GM21717 (cell line): ENCODE results near the gene SLC6A7.
"Not testable (repeated sequence)": the region's sequence is repeated elsewhere in the genome, so short reads cannot be mapped to it uniquely, and the experiment has no call there.

ENCODE experiments used
- ATAC-seq: cut with Tn5 transposase; IDR thresholded peaks from one replicate; pipeline ENCODE4 v1.9.1; 2021; ENCODE audit warnings: mild to moderate bottlenecking, moderate library complexity; ENCODE audit not compliant: unreplicated experiment

The SLC6A7 gene

DNA sequence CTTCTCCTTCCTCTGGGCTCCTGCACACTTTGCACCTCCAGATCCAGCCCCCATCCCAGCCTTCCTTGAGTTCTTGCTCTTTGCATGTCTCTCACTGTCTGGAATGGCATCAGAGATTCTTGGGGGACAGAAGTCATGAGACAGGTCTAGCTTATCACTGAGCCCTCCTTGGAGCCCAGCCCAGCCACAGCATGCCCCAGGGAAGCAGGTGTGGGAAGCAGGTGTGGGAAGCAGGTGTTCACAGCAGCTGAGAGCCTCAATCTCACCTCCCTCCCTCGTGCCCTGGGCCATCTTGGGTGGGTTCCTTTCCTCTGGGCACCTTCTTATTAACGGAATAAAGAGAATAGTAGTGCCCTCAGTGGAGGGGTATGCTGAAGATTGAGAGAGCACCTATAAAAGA lies 27.2 kb downstream of the SLC6A7 start:
- no peak for ATAC-seq

DNA sequence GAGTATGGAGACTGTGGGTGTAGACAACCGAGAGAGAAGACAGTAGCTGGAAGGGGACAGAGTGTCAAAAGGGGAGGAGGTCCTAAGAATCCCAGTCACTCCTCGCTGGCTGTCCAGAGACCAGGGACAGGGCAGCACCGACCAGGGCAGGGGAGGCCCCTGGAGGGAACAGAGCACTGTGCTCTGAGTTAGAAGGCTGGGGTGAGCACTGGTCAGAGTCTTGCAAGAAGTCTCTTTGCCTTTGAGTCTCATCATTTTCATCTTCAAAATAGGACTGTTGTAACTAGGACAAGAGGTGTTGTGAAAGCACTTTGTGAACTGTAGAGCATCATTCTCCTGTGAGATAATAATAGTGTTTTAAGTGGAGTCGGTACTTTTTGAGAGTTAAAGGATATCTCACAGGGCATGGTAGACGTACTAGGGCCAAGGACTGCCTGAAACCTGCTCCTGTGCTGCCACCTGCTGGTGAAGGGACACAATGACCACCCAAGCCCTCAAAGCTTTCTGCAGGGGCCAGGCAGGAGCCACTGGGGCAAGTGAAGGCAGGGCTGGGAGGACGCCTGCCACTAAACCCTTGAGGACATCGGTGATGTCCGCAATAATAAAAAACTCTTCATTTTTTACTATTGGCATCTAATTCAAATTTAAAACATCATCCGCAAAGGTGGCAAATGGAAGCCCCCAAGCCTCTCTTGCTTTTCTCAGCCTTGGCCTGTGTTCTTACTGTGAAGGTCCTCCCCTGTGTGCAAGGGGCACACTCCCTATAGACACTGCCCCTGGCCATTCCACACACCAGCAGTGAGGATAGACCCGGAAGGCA lies 28.2 kb downstream of the SLC6A7 start:
- ATAC-seq: peak; percentile 82

DNA sequence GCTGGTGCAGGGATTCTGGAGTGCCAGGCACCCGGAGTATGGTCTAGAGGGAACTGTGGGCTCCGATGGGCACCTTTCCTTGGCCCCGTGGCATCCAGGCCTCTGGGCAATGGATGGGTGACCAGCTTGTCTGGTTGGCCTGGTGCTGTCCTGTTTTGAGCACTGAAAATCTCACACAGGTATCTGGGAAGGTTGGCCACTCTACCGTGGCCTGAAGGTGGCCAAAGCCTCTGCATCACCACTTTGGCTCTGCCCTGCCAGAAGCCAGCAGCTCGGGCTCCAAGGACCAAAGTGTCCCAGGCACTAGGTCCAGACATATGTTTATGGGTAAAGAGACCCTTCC lies 28.8 kb downstream of the SLC6A7 start:
- ATAC-seq: no peak

DNA sequence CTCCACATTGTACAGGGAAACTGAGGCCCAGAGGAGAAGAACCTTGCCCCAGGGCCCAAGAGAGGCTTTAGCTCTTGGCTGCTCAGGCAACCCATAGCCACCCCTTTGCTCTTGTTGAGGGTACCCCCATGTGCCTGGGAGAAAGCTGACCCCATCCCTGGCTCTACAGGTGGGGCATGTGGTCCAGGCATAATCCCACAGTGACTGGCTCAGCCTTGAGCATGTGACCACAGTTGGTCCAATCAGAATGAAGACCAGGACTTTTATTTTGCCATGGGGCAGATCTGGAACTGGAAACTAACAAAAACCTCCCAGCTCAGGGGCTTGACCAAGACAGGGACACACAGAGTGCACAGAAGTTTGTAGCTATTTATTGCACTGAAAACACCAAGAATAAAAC lies 29.3 kb downstream of the SLC6A7 start:
- no peak for ATAC-seq

DNA sequence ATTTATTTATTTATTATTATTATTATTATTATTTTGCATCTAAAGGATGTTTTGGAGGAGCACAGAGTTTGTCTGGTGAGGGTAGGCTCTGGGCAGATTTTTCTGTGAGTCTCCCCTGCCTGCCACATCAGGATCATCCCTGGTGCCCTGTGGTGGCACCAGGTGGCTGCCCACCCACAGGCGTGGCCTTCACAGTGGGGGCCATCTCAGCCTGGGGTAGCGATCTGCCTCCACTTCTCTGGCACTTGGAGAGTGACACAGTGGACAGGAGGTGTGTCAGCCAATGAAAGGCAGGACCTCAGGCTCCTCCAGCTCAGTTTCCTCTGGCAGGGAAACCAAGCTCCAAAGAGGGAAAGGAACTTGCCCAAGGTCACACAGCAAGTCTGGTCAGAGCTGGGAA lies 30.0 kb downstream of the SLC6A7 start:
- no peak for ATAC-seq

- no peak for ATAC-seq
Measured at GRCh38 chr5:150221471-150221870, 31.6 kb downstream of the SLC6A7 start.

DNA sequence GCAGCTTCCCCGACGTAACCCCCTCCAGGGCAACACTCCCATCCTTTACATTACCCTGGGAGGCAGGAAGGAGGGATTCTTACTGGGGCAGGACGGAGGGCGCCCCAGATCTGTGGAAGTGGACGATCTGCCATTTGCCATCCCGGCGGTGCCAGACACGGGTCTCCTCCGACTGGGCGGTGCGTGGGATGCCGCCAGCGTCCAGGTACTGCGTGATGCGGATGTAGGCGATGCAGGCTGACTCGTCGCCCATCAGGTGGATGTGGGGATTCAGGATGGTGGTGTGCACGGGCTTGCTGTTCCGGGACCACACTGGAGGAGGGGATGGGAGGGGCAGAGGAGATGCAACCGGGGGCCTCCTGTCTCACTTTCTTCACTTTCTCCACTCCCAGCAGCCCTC lies 33.0 kb downstream of the SLC6A7 start:
- ATAC-seq: no peak

DNA sequence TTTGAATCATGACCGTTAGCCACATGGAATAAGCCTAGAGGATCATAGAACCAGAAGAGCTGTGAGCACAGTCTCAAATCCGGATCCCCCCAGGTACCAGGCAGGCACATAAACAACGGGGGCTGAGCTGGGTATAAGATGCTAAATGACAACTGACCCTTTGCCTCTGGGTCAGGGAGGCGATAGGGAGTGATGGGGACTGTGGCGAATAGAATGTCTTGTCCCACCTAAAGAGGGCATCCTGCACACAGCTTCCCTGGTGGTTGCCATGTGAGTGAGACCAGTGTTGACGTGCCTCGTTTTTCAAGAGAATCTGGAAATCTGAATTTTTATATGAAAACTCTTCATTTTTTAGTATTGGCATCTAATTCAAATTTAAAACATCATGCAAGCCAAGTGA lies 33.6 kb downstream of the SLC6A7 start:
- ATAC-seq: no peak

DNA sequence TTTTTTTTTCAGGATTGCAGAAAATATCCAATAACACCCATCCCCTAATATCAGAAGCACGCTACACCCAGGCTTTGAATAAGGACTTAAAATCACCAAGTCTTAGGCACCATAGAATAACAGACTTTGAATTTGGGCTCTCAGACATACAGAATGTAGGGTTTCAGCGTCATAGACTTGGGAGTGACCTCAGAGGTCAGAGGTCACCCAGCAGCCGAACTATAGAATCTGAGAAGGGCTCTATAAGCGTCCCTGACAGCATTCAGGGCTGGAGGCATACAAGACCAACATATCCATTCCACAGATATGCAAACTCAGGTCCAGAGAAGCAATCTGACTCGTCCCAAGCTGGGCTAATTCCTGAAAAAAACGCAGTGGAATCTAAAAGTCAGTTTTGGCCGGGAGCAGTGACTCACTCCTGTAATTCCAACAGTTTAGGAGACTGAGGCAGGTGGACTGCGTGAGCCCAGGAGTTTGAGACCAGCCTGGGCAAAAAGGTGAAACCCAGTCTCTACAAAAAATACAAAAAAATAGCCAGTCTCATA lies 34.7 kb downstream of the SLC6A7 start:
- ATAC-seq: no peak

DNA sequence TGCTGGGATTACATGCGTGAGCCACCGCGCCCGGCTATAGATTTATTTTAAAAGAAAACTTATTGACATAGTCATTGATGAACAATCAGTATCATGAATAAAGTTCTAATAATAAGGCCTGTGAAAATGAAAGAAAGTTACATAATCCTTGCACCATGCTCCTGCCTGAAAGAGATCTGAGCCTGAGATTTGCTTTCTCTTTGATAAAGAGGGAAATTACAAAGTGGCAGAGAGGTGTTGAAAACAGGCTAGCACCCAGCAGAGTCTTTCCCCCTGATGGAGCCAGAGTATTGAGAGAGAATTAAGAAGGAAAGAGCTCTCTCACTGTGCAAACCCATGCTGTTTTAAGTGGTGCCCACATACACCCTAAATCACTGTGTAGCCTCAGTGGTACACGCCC lies 37.2 kb downstream of the SLC6A7 start:
- no peak for ATAC-seq

- no peak for ATAC-seq
Measured at GRCh38 chr5:150227606-150228273, 37.9 kb downstream of the SLC6A7 start.

- ATAC-seq: no peak
Measured at GRCh38 chr5:150229571-150229970, 39.7 kb downstream of the SLC6A7 start.

- ATAC-seq: no peak
Measured at GRCh38 chr5:150230842-150231241, 41.0 kb downstream of the SLC6A7 start.

- not testable (repeated sequence) for ATAC-seq
Measured at GRCh38 chr5:150233706-150234105, 43.8 kb downstream of the SLC6A7 start.

- no peak for ATAC-seq
Measured at GRCh38 chr5:150234576-150235499, 45.0 kb downstream of the SLC6A7 start.

GRCh38 chr5:150235500-150235854 lies 45.6 kb downstream of the SLC6A7 start:
- no peak for ATAC-seq

GRCh38 chr5:150236313-150236712 lies 46.5 kb downstream of the SLC6A7 start:
- ATAC-seq: no peak

DNA sequence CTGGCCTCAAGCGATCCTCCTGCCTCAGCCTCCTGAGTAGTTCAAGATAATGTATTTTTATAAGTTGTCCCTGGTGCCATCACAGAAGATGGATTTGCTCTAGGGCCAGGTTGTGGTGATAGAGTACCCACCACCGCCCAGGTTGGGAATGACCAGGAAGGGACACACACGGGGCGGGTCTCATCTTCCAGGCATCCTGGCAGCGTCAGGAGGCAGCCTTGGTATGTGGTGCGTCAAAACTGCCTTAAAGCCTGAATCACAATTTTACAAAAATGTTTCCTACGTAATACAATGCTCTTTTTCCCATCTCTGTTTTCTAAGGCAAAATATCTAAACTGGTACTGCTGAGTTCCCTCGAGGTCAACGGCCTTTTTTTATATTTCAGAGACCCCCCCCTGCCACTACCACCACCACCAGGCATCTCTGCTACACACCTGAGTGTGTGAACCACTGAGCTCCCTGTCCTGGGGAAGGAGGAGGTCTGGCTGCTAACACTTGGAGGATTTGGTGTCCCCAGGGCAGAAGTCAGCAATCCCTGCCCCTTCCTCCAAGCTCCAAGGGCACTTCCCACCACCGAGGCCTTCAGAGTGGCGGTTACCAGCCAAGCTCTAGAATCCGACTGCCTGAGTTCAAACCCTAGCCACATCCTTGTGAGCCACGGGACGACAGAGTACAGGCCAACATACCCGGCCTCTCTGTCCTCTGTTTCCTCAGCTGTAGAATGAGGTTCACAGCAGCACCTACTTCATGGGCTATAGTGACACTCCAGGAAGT lies 47.3 kb downstream of the SLC6A7 start:
- ATAC-seq: no peak

DNA sequence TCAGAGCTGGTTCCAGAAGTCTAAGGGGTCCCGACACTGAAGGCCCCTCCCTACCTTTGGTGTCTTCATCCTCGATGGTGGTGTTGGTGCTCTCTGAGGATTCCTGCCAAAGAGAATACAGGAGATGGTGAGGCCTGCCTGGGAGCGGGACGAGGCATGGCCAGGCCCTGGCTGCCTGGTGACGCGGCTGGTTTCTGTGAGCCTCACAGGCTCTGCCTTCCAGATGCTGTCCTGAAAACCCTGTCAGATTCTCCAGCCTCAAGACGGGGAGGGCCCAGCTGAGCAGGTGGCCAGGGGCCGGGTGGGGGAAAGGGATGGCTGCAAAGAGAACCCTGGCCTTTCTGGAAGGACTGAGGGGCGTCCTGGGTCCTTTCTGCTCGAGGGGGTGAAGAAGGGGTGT lies 48.8 kb downstream of the SLC6A7 start:
- ATAC-seq: no peak

- no peak for ATAC-seq
Measured at GRCh38 chr5:150239099-150239793, 49.4 kb downstream of the SLC6A7 start.
